IMR-90 (cell line): ENCODE measurements around the gene BLOC1S2. TPM values are rescaled to one million over a fixed set of nuclear protein-coding genes. Genes with fewer than 3 reads are reported as not detected.
"Not testable (repeated sequence)": the region's sequence is repeated elsewhere in the genome, so short reads cannot be mapped to it uniquely, and the experiment has no call there.

Experiments
- ATAC-seq: fragments of 200-7000 bp; cut with Tn5 transposase; 2 replicates; pipeline ENCODE4 v1.9.1; 2020; ENCODE audit warnings: low read depth, mild to moderate bottlenecking, moderate library complexity
- BruUV-seq: library from RNA; stranded (reverse); fragments of 400-500 nt; replicated peaks from 2 replicates; lab custom pipeline; 2021; lab: Mats Ljungman, UMichigan
- CTCF ChIA-PET: fragments of 300-600 bp; formaldehyde crosslinking; extraction: SDS; loops from one replicate; lab custom pipeline; 2021; ENCODE audit warnings: antibody characterized with exemption; lab: Yijun Ruan, JAX
- POLR2A ChIA-PET: fragments of 300-600 bp; sonication (Branson Sonifier 250); formaldehyde crosslinking; loops from one replicate; lab custom pipeline; 2022; ENCODE audit warnings: antibody characterized with exemption; ENCODE audit not compliant: unreplicated experiment; lab: Charles Lee
- DNase-seq: peaks from one replicate; pipeline ENCODE4 v3.0.0; 2013
- H2AFZ ChIP-seq: replicated peaks from 2 replicates; pipeline ENCODE3; 2013; ENCODE audit warnings: low read length, mild to moderate bottlenecking; ENCODE audit not compliant: poor library complexity
- H2AK5ac ChIP-seq: 2 replicates; pipeline ENCODE4 v1.6.1; 2013; ENCODE audit warnings: low read depth, low read length, inconsistent platforms
- H2AK9ac ChIP-seq: replicated peaks from 2 replicates; pipeline ENCODE3; 2013; ENCODE audit warnings: mild to moderate bottlenecking, low read depth, low read length, moderate library complexity; ENCODE audit not compliant: poor library complexity
- H2BK120ac ChIP-seq: 2 replicates; pipeline ENCODE4 v1.6.1; 2013; ENCODE audit warnings: low read depth, low read length, inconsistent platforms
- H2BK15ac ChIP-seq: 3 replicates; pipeline ENCODE4 v1.6.1; 2013; ENCODE audit warnings: low read depth, low read length, inconsistent platforms
- H2BK20ac ChIP-seq: 2 replicates; pipeline ENCODE4 v1.6.1; 2013; ENCODE audit warnings: low read depth, mild to moderate bottlenecking, inconsistent platforms, low read length, moderate library complexity
- H2BK5ac ChIP-seq: 2 replicates; pipeline ENCODE4 v1.6.1; 2013; ENCODE audit warnings: mild to moderate bottlenecking, low read depth, low read length, inconsistent platforms; ENCODE audit not compliant: poor library complexity, severe bottlenecking
- H3K14ac ChIP-seq: replicated peaks from 2 replicates; pipeline ENCODE4 v1.6.1; 2013; ENCODE audit warnings: low read depth, low read length, inconsistent platforms
- H3K18ac ChIP-seq: 2 replicates; pipeline ENCODE4 v1.6.1; 2013; ENCODE audit warnings: low read depth, low read length, control low read depth
- H3K23ac ChIP-seq: 2 replicates; pipeline ENCODE4 v1.6.1; 2013; ENCODE audit warnings: low read depth, low read length, inconsistent platforms
- H3K27ac ChIP-seq: 2 replicates; pipeline ENCODE4 v1.5.1; 2013; ENCODE audit warnings: mild to moderate bottlenecking, control low read depth, low read length; ENCODE audit not compliant: insufficient read depth
- H3K27me3 ChIP-seq: 2 replicates; pipeline ENCODE4 v1.6.1; 2013; ENCODE audit warnings: low read length; ENCODE audit not compliant: control insufficient read depth, insufficient read depth
- H3K36me3 ChIP-seq: 2 replicates; pipeline ENCODE4 v1.6.1; 2013; ENCODE audit warnings: low read length, mixed read lengths; ENCODE audit not compliant: control insufficient read depth, insufficient read depth
- H3K4ac ChIP-seq: 2 replicates; pipeline ENCODE4 v1.6.1; 2013; ENCODE audit warnings: low read depth, low read length, inconsistent platforms
- H3K4me1 ChIP-seq: 2 replicates; pipeline ENCODE4 v1.6.1; 2013; ENCODE audit warnings: low read length, mixed read lengths; ENCODE audit not compliant: control insufficient read depth, insufficient read depth
- H3K4me2 ChIP-seq: 2 replicates; pipeline ENCODE4 v1.6.1; 2013; ENCODE audit warnings: low read depth, mild to moderate bottlenecking, control low read depth, low read length, moderate library complexity
- H3K4me3 ChIP-seq: 2 replicates; pipeline ENCODE4 v1.5.1; 2013; ENCODE audit warnings: low read depth, mild to moderate bottlenecking, control low read depth, low read length, moderate library complexity; ENCODE audit not compliant: insufficient read depth
- H3K56ac ChIP-seq: 2 replicates; pipeline ENCODE4 v1.6.1; 2013; ENCODE audit warnings: low read length, inconsistent platforms; ENCODE audit not compliant: insufficient read depth; ENCODE audit errors: extremely low read depth
- H3K79me1 ChIP-seq, 2 experiments: 2 replicates each; pipeline ENCODE4 v1.6.1; 2013; ENCODE audit warnings: low read length in 2 of 2, inconsistent platforms in 1 of 2, low read depth in 1 of 2
- H3K9ac ChIP-seq: 2 replicates; pipeline ENCODE4 v1.6.1; 2013; ENCODE audit warnings: low read depth, low read length, control low read depth
- H3K9me1 ChIP-seq: 2 replicates; pipeline ENCODE4 v1.6.1; 2013; ENCODE audit warnings: low read length, inconsistent platforms; ENCODE audit not compliant: insufficient read depth
- H3K9me3 ChIP-seq: 2 replicates; pipeline ENCODE4 v1.6.1; 2013; ENCODE audit warnings: low read length; ENCODE audit not compliant: control insufficient read depth, insufficient read depth
- H4K20me1 ChIP-seq: 2 replicates; pipeline ENCODE4 v1.6.1; 2013; ENCODE audit warnings: low read length, inconsistent platforms; ENCODE audit not compliant: insufficient read depth
- H4K5ac ChIP-seq: 2 replicates; pipeline ENCODE4 v1.6.1; 2013; ENCODE audit warnings: mild to moderate bottlenecking, low read depth, low read length, control low read depth
- H4K8ac ChIP-seq, 2 experiments: 2 replicates each; pipeline ENCODE4 v1.6.1; 2013; ENCODE audit warnings: low read depth in 2 of 2, low read length in 2 of 2, control low read depth in 1 of 2, inconsistent platforms in 1 of 2
- H4K91ac ChIP-seq: 2 replicates; pipeline ENCODE4 v1.6.1; 2013; ENCODE audit warnings: low read depth, low read length, inconsistent platforms; ENCODE audit not compliant: insufficient read depth
- CTCF ChIP-seq: conservative IDR thresholded peaks from 2 replicates; pipeline ENCODE4 v1.5.1; 2012; ENCODE audit warnings: mild to moderate bottlenecking, low read depth, low read length, improper control_type of control experiment
- MAFK ChIP-seq: IDR thresholded peaks from 2 replicates; pipeline ENCODE4 v1.6.1; 2012; ENCODE audit warnings: low read depth, low read length, improper control_type of control experiment
- RAD21 ChIP-seq: IDR thresholded peaks from 2 replicates; pipeline ENCODE4 v1.6.1; 2012; ENCODE audit warnings: low read length, improper control_type of control experiment
- SMC3 ChIP-seq: fragments of 150-350 bp; IDR thresholded peaks from 2 replicates; pipeline ENCODE4 v1.6.1; 2016; ENCODE audit warnings: low read depth, mild to moderate bottlenecking, antibody characterized with exemption, low read length, moderate library complexity
- WGBS, 2 experiments: methylation state at CpG; one replicate each; pipeline versions ENCODE4 v1.1.5 to v1.1.7; 2013; ENCODE audit warnings: missing lambda C conversion rate in 2 of 2; ENCODE audit not compliant: insufficient read length in 1 of 2; ENCODE audit errors: extremely low coverage in 2 of 2; 5-methylcytosine and 5-hydroxymethylcytosine counted together
- dilution Hi-C: fragments of 300-500 bp; cut with HindIII; formaldehyde crosslinking; loops from one replicate; pipeline ENCODE4 v1.14.3; 2018; ENCODE audit warnings: low sequenced_read_pairs; ENCODE audit not compliant: unreplicated experiment
- in situ Hi-C: fragments of 300-500 bp; cut with MboI; formaldehyde crosslinking; loops from 3 replicates; pipeline ENCODE4 v1.14.3; 2019; ENCODE audit warnings: low sequenced_read_pairs, inconsistent platforms, mixed read lengths
- intact Hi-C: fragments of 100-400 bp; cut with micrococcal nuclease; formaldehyde crosslinking; loops from 2 replicates; pipeline ENCODE4 v1.10.0; 2022
- polyA plus RNA-seq, 3 experiments: library from polyadenylated mRNA; depleted of rRNA; stranded (reverse); fragments of >200 nt; gene quantifications; 2 replicates each; pipeline ENCODE4 v1.2.3, GENCODE V29; 2012; ENCODE audit warnings: low replicate concordance in 1 of 3
- total RNA-seq: library from RNA; depleted of rRNA; stranded (reverse); fragments of >200 nt; gene quantifications from 2 replicates; pipeline ENCODE4 v1.2.3, GENCODE V29; 2012

The BLOC1S2 gene
- total and polyA plus RNA-seq, 2 of the 4 experiments (the other 2 are of a cell fraction) = 26.0 to 28.9 TPM

GRCh38 chr10:100303724-100304319 is 17.3 kb upstream of the BLOC1S2 start:
- no peak overlapping the region for H4K5ac ChIP-seq
- H2BK15ac ChIP-seq = no peak overlapping the region
- BruUV-seq = no TSS peak
- H3K23ac ChIP-seq = no peak overlapping the region
- H3K79me1 ChIP-seq = no peaks in the 10 kb centered on the region
- peak; percentile 30 for DNase-seq
- H3K27ac ChIP-seq = no peak overlapping the region
- H3K27me3 ChIP-seq = peaks cover 16% of the 10 kb centered on the region
- H3K4me1 ChIP-seq = no peaks in the 10 kb centered on the region
- no peak overlapping the region for H2BK120ac ChIP-seq
- H3K4me2 ChIP-seq = no peak overlapping the region
- no peaks in the 10 kb centered on the region for H3K9me3 ChIP-seq
- no peak overlapping the region for H3K4me3 ChIP-seq
- no peaks in the 10 kb centered on the region for H4K20me1 ChIP-seq
- no peak overlapping the region for H3K9ac ChIP-seq
- H4K91ac ChIP-seq = no peak overlapping the region
- H2BK5ac ChIP-seq = no peak overlapping the region
- no peaks in the 10 kb centered on the region for H3K36me3 ChIP-seq
- ChIA-PET CTCF (interaction anchor here (0.7 to 1.3 kb wide), 7 partner anchors 9 to 137 kb away, joined by 3 to 5 read pairs (median 3); partner anchors contain the start of gene BLOC1S2), POLR2A (no interaction called here)
- peak; percentile 81 for ATAC-seq
- no peak overlapping the region for H2AFZ ChIP-seq
- no peak overlapping the region for H2AK5ac ChIP-seq
- H3K56ac ChIP-seq = no peak overlapping the region
- in situ Hi-C loops = loop anchor here (10.0 kb wide), 1 partner anchor 131 kb away; no protein-coding TSS in a partner anchor
- no peak overlapping the region for H3K14ac ChIP-seq
- dilution Hi-C loops = no loop called here
- no peak overlapping the region for H4K8ac ChIP-seq
- no peak overlapping the region for H3K18ac ChIP-seq
- no peak for TF ChIP-seq MAFK
- TF ChIP-seq CTCF = peak; percentile 64
- TF ChIP-seq RAD21 = peak; percentile 65
- TF ChIP-seq SMC3 = peak; percentile 54
- H2BK20ac ChIP-seq = no peak overlapping the region
- H3K9me1 ChIP-seq = no peaks in the 10 kb centered on the region
- H2AK9ac ChIP-seq = no peak overlapping the region
- WGBS, 2 experiments = no CpG with 5 or more reads among the region's 7 CpGs
- no peak overlapping the region for H3K4ac ChIP-seq
- intact Hi-C loops = loop anchor here (1.0 to 10.0 kb wide), 2 partner anchors 129 to 201 kb away; no protein-coding TSS in a partner anchor

GRCh38 chr10:100301123-100301522 is 14.6 kb upstream of the BLOC1S2 start:
- CTCF ChIA-PET = not testable (repeated sequence)

More at GRCh38 chr10:100301123-100301522, 14.6 kb upstream of the BLOC1S2 start:
- H3K56ac ChIP-seq, H3K36me3 ChIP-seq, H3K18ac ChIP-seq, H2AK9ac ChIP-seq, H3K4ac ChIP-seq, H3K14ac ChIP-seq, H3K79me1 ChIP-seq, DNase-seq, ATAC-seq, H3K4me1 ChIP-seq, H3K9me3 ChIP-seq, H2BK20ac ChIP-seq, H3K9me1 ChIP-seq, H4K91ac ChIP-seq, H4K8ac ChIP-seq, POLR2A ChIA-PET, H2AFZ ChIP-seq, H4K20me1 ChIP-seq, H3K23ac ChIP-seq, H2AK5ac ChIP-seq, dilution Hi-C loops, H3K4me2 ChIP-seq, H3K9ac ChIP-seq, H2BK5ac ChIP-seq, H2BK15ac ChIP-seq, H2BK120ac ChIP-seq, BruUV-seq, H4K5ac ChIP-seq, H3K4me3 ChIP-seq, H3K27ac ChIP-seq: not testable (repeated sequence)
- peaks cover 28% of the 10 kb centered on the region for H3K27me3 ChIP-seq
- intact Hi-C loops = loop anchor here (10.0 kb wide), 1 partner anchor 204 kb away; no protein-coding TSS in a partner anchor
- whole genome bisulfite sequencing, 2 experiments = 33% methylated on average over 2 of the region's 5 CpGs; no CpG with 5 or more reads in 1 of the 2 experiments
- in situ Hi-C loops = loop anchor here (10.0 kb wide), 1 partner anchor 134 kb away; no protein-coding TSS in a partner anchor
